HepG2 (cell line): ENCODE measurements around the gene SS18L1. TPM values are rescaled to one million over a fixed set of nuclear protein-coding genes. Genes with fewer than 3 reads are reported as not detected.

Experiments
- ATAC-seq: fragments of 200-7000 bp; cut with Tn5 transposase; 3 replicates; pipeline ENCODE4 v1.9.1; 2020; ENCODE audit warnings: mild to moderate bottlenecking, moderate library complexity
- BruUV-seq: library from RNA; stranded (reverse); fragments of 400-500 nt; replicated peaks from 2 replicates; lab custom pipeline; 2021; lab: Mats Ljungman, UMichigan
- CTCF ChIA-PET: fragments of 300-600 bp; formaldehyde crosslinking; extraction: SDS; loops from one replicate; lab custom pipeline; 2021; ENCODE audit warnings: low total read pairs, inconsistent platforms, low intra/inter-chr PET ratio; lab: Yijun Ruan, JAX
- POLR2A ChIA-PET: fragments of 350-600 bp; sonication (Branson Sonifier 250); formaldehyde crosslinking; loops from one replicate; lab custom pipeline; 2020; ENCODE audit warnings: antibody characterized with exemption, inconsistent platforms; lab: Yijun Ruan, JAX
- DNase-seq: peaks from one replicate; pipeline ENCODE4 v3.0.0-alpha.2; 2015; ENCODE audit warnings: low spot score
- FAIRE-seq: peaks from 3 replicates; lab custom pipeline; 2011; peaks lifted over from hg19 to GRCh38; lab: Jason Lieb, UNC
- H2AFZ ChIP-seq: one replicate; pipeline ENCODE4 v1.6.1; 2011; ENCODE audit warnings: low read length, inconsistent platforms
- H3K27ac ChIP-seq: fragments of 300-600 bp; 3 replicates; pipeline ENCODE4 v1.8.0; 2011; ENCODE audit warnings: mixed run types, mild to moderate bottlenecking, mixed read lengths, low read length, inconsistent platforms; ENCODE audit not compliant: insufficient read depth; ENCODE audit errors: extremely low read length
- H3K27me3 ChIP-seq, 2 experiments: fragments of 200-600 bp in 1 of 2; 2 replicates in 1 of 2; 3 replicates in 1 of 2; pipeline versions ENCODE4 v1.6.0 to v1.8.0; 2011; ENCODE audit warnings: low read length in 2 of 2, mild to moderate bottlenecking in 2 of 2, moderate library complexity in 2 of 2, inconsistent platforms in 1 of 2; ENCODE audit not compliant: insufficient read depth in 2 of 2, control insufficient read depth in 1 of 2
- H3K36me3 ChIP-seq, 2 experiments: fragments of 200-600 bp in 1 of 2; replicated peaks in 1 of 2; 2 replicates in 1 of 2; 3 replicates in 1 of 2; pipeline versions ENCODE4 v1.5.1 to v1.8.0; 2011; ENCODE audit warnings: low read length in 2 of 2, inconsistent platforms in 1 of 2; ENCODE audit not compliant: insufficient read depth in 2 of 2, control insufficient read depth in 1 of 2
- H3K4me1 ChIP-seq: 2 replicates; pipeline ENCODE4 v1.5.1; 2012; ENCODE audit warnings: low read length, inconsistent platforms; ENCODE audit not compliant: insufficient read depth
- H3K4me2 ChIP-seq: 2 replicates; pipeline ENCODE4 v1.6.0; 2011; ENCODE audit warnings: low read depth, low read length, inconsistent platforms
- H3K4me3 ChIP-seq, 3 experiments: fragments of 200-600 bp in 1 of 3; sonication (generic), shearing (Covaris generic) in 1 of 3; replicated peaks in 1 of 3; 2 replicates each; pipeline ENCODE4 v1.5.1; 2011 to 2016; ENCODE audit warnings: low read length in 3 of 3, inconsistent platforms in 2 of 3, low read depth in 2 of 3, mild to moderate bottlenecking in 2 of 3, control low read depth in 1 of 3, mixed read lengths in 1 of 3; ENCODE audit not compliant: insufficient read depth in 1 of 3
- H3K79me2 ChIP-seq: one replicate; pipeline ENCODE4 v1.6.1; 2011; ENCODE audit warnings: low read length, inconsistent platforms; ENCODE audit not compliant: insufficient read depth
- H3K9ac ChIP-seq: 2 replicates; pipeline ENCODE4 v1.6.0; 2011; ENCODE audit warnings: mild to moderate bottlenecking, low read depth, low read length, inconsistent platforms; ENCODE audit not compliant: insufficient read depth
- H3K9me3 ChIP-seq: 2 replicates; pipeline ENCODE4 v1.5.1; 2012; ENCODE audit warnings: mild to moderate bottlenecking, low read length
- H4K20me1 ChIP-seq: 2 replicates; pipeline ENCODE4 v1.6.0; 2011; ENCODE audit warnings: inconsistent platforms, mild to moderate bottlenecking, low read length, moderate library complexity; ENCODE audit not compliant: insufficient read depth
- AGO2 ChIP-seq: fragments of 200-400 bp; formaldehyde crosslinking; optimal IDR thresholded peaks from 2 replicates; pipeline ENCODE3; 2017; ENCODE audit warnings: mild to moderate bottlenecking, low read depth, low read length, moderate library complexity
- AKAP8 ChIP-seq: sonication (generic); formaldehyde crosslinking; IDR thresholded peaks from 2 replicates; pipeline ENCODE4 v1.5.1; 2020; ENCODE audit warnings: mild to moderate bottlenecking, missing genetic modification reagents
- FOXK2 ChIP-seq: fragments of 450-650 bp; IDR thresholded peaks from 2 replicates; pipeline ENCODE4 v1.6.1; 2016
- HOXD1 ChIP-seq: sonication (generic); formaldehyde crosslinking; IDR thresholded peaks from 2 replicates; pipeline ENCODE4 v1.5.0; 2020; ENCODE audit warnings: missing genetic modification reagents
- KMT2A ChIP-seq: sonication (generic); formaldehyde crosslinking; IDR thresholded peaks from 2 replicates; pipeline ENCODE4 v1.4.0; 2020; ENCODE audit warnings: missing genetic modification reagents
- KMT2B ChIP-seq: IDR thresholded peaks from 2 replicates; pipeline ENCODE4 v1.6.1; 2016; ENCODE audit warnings: missing genetic modification reagents, missing compliant biosample characterization
- MIXL1 ChIP-seq: IDR thresholded peaks from 2 replicates; pipeline ENCODE4 v1.6.1; 2016
- NONO ChIP-seq, 2 experiments: fragments of 450-650 bp in 1 of 2; sonication (generic) in 1 of 2; formaldehyde crosslinking in 1 of 2; IDR thresholded peaks in 1 of 2; conservative IDR thresholded peaks in 1 of 2; 2 replicates each; pipeline versions ENCODE4 v1.6.1 to v1.8.0; 2017 to 2022; ENCODE audit warnings: mild to moderate bottlenecking in 1 of 2, missing genetic modification reagents in 1 of 2, moderate library complexity in 1 of 2
- NR2F1 ChIP-seq, 2 experiments: fragments of 450-650 bp in 1 of 2; formaldehyde crosslinking in 1 of 2; IDR thresholded peaks; 2 replicates each; pipeline versions ENCODE4 v1.5.0 to v1.6.1; 2016 to 2020; ENCODE audit warnings: mild to moderate bottlenecking in 1 of 2, missing compliant biosample characterization in 1 of 2, missing genetic modification reagents in 1 of 2, moderate library complexity in 1 of 2
- PCBP2 ChIP-seq: fragments of 200-400 bp; formaldehyde crosslinking; optimal IDR thresholded peaks from 2 replicates; pipeline ENCODE3; 2018; ENCODE audit warnings: low read length, low read depth; ENCODE audit not compliant: poor library complexity, severe bottlenecking
- POLR2G ChIP-seq: fragments of 200-400 bp; formaldehyde crosslinking; IDR thresholded peaks from 2 replicates; pipeline ENCODE4 v1.6.1; 2018; ENCODE audit warnings: mild to moderate bottlenecking, low read depth, low read length, moderate library complexity
- RAD21 ChIP-seq: fragments of 450-650 bp; formaldehyde crosslinking; IDR thresholded peaks from 2 replicates; pipeline ENCODE4 v1.5.0; 2020; ENCODE audit warnings: mild to moderate bottlenecking
- RBFOX2 ChIP-seq: fragments of 200-400 bp; formaldehyde crosslinking; IDR thresholded peaks from 2 replicates; pipeline ENCODE4 v1.6.1; 2017; ENCODE audit warnings: low read depth, mild to moderate bottlenecking, low read length
- RBM22 ChIP-seq: fragments of 200-400 bp; formaldehyde crosslinking; optimal IDR thresholded peaks from 2 replicates; pipeline ENCODE3; 2017; ENCODE audit warnings: mild to moderate bottlenecking, low read length, moderate library complexity
- SKI ChIP-seq: fragments of 450-650 bp; IDR thresholded peaks from one replicate; pipeline ENCODE4 v1.6.1; 2018; ENCODE audit warnings: mild to moderate bottlenecking; ENCODE audit not compliant: partially characterized antibody
- SP140L ChIP-seq: sonication (generic); formaldehyde crosslinking; IDR thresholded peaks from 2 replicates; pipeline ENCODE4 v1.4.0; 2020; ENCODE audit warnings: missing genetic modification reagents, borderline replicate concordance
- U2AF1 ChIP-seq: fragments of 200-400 bp; formaldehyde crosslinking; optimal IDR thresholded peaks from 2 replicates; pipeline ENCODE3; 2017; ENCODE audit warnings: mild to moderate bottlenecking, low read depth, low read length
- ZBTB8A ChIP-seq: sonication (generic); formaldehyde crosslinking; IDR thresholded peaks from 2 replicates; pipeline ENCODE4 v1.4.0; 2020; ENCODE audit warnings: mild to moderate bottlenecking, low read depth, missing genetic modification reagents, borderline replicate concordance
- ZNF501 ChIP-seq: sonication (generic); formaldehyde crosslinking; IDR thresholded peaks from 2 replicates; pipeline ENCODE4 v1.5.1; 2020; ENCODE audit warnings: mild to moderate bottlenecking, moderate library complexity, missing genetic modification reagents
- ZNF547 ChIP-seq: sonication (generic); formaldehyde crosslinking; IDR thresholded peaks from 2 replicates; pipeline ENCODE4 v1.5.1; 2020; ENCODE audit warnings: mild to moderate bottlenecking, missing genetic modification reagents
- ZNF570 ChIP-seq: sonication (generic); formaldehyde crosslinking; IDR thresholded peaks from 2 replicates; pipeline ENCODE4 v1.4.0; 2020; ENCODE audit warnings: mild to moderate bottlenecking, missing genetic modification reagents, borderline replicate concordance
- ZNF652 ChIP-seq: IDR thresholded peaks from 2 replicates; pipeline ENCODE4 v1.6.1; 2016; ENCODE audit warnings: low read depth, borderline replicate concordance
- ZNF746 ChIP-seq: sonication (generic); formaldehyde crosslinking; IDR thresholded peaks from 2 replicates; pipeline ENCODE4 v1.8.0; 2022; ENCODE audit warnings: mild to moderate bottlenecking, missing genetic modification reagents
- ZNF747 ChIP-seq: sonication (generic); formaldehyde crosslinking; IDR thresholded peaks from 2 replicates; pipeline ENCODE4 v1.8.1; 2023; ENCODE audit warnings: missing genetic modification reagents, mild to moderate bottlenecking, borderline replicate concordance
- ZNF777 ChIP-seq: sonication (generic); formaldehyde crosslinking; IDR thresholded peaks from 2 replicates; pipeline ENCODE4 v1.4.0; 2020; ENCODE audit warnings: missing genetic modification reagents
- ZNF816 ChIP-seq: sonication (generic); formaldehyde crosslinking; IDR thresholded peaks from 2 replicates; pipeline ENCODE4 v1.8.0; 2022; ENCODE audit warnings: missing genetic modification reagents, mild to moderate bottlenecking, borderline replicate concordance
- ZZZ3 ChIP-seq: sonication (generic); formaldehyde crosslinking; IDR thresholded peaks from 2 replicates; pipeline ENCODE4 v1.4.0; 2020; ENCODE audit warnings: missing genetic modification reagents, mild to moderate bottlenecking, borderline replicate concordance
- WGBS: methylation state at CpG from one replicate; pipeline ENCODE4 v1.1.6; 2017; ENCODE audit warnings: low lambda C conversion rate; 5-methylcytosine and 5-hydroxymethylcytosine counted together
- in situ Hi-C: cut with HindIII; loops from 2 replicates; pipeline ENCODE4 v1.10.0; 2017; ENCODE audit warnings: low pct_unique_long_range_greater_than_20kb; ENCODE audit not compliant: extremely low pct_ligation_motif_present
- intact Hi-C: fragments of 100-400 bp; cut with micrococcal nuclease; formaldehyde crosslinking; loops from one replicate; pipeline ENCODE4 v1.10.0; 2022; ENCODE audit not compliant: unreplicated experiment
- polyA plus RNA-seq, 8 experiments: library from polyadenylated mRNA; depleted of rRNA in 3 of 8; stranded (reverse) in 7 of 8; unstranded in 1 of 8; fragments of >200 nt; fragmentation: Illumina TruSeq in 4 of 8; extraction: Trizol in 4 of 8; gene quantifications; 2 replicates each; pipeline versions ENCODE4 v1.2.1 to v1.2.3, GENCODE V29; 2011 to 2016; ENCODE audit warnings: low read depth in 4 of 8, missing spikeins in 1 of 8, mixed read lengths in 1 of 8; ENCODE audit not compliant: insufficient read depth in 1 of 8
- total RNA-seq, 5 experiments: library from RNA; depleted of rRNA; stranded (reverse); fragments of >200 nt; fragmentation: Illumina TruSeq; extraction: Trizol; gene quantifications; 2 replicates each; pipeline ENCODE4 v1.2.3, GENCODE V29; 2016; ENCODE audit warnings: low read depth in 1 of 5
- TF ChIP-seq, protein P1 (sequence below): sonication (generic); formaldehyde crosslinking; IDR thresholded peaks from 2 replicates; pipeline ENCODE4 v1.5.1; 2020; ENCODE audit warnings: missing genetic modification reagents, mild to moderate bottlenecking, borderline replicate concordance

SS18L1 gene
- total and polyA plus RNA-seq, 2 of the 13 experiments (the other 11 are each of a cell fraction or from before 2014, with no cell fraction given): 17.8 to 27.6 TPM

DNA sequence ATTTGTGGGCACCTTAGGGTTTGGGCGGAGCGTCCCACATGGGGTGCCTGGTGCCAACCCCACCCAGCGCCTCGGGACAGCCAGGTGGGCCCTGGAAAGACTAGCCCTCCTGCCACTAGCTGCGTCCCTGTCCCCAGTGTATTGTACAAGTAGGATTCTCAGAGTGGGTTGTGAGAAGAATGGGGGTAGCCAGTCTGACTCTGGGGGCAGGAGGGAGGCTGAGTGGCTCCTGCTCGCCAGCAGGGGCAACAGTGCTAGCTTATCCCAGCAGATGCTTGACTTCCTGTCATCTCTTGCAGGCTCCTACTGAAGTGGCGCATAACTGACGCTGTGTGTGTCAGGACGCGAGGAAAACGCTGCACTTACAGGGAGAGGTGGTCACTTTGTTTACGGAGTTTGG, 9.7 kb upstream of the SS18L1 start:
- POLR2A ChIA-PET: interaction anchor here (7.8 kb wide), 1 partner anchor 12 kb away, joined by 86 read pairs; the partner anchor contains the start of gene LSM14B
- intact Hi-C loops (no loop called here), in situ Hi-C loops (no loop called here)
- CTCF ChIA-PET: no interaction called here
- ATAC-seq (peak; percentile 43), DNase-seq (no peak), FAIRE-seq (no peak)
- no peak overlapping the region for H2AFZ ChIP-seq
- H3K4me2 ChIP-seq: no peak overlapping the region
- H3K9ac ChIP-seq: no peak overlapping the region
- peak overlapping the region; percentile 15 for H3K27ac ChIP-seq
- H3K4me3 ChIP-seq: no peak overlapping the region
- no peaks in the 10 kb centered on the region for H3K9me3 ChIP-seq
- H3K27me3 ChIP-seq: no peaks in the 10 kb centered on the region
- H4K20me1 ChIP-seq: peaks cover 34% of the 10 kb centered on the region
- 96% methylated on average over 12 of the region's 12 CpGs for WGBS
- H3K36me3 ChIP-seq: peaks cover 65 to 92% of the 10 kb centered on the region in 2 experiments
- H3K79me2 ChIP-seq: no peaks in the 10 kb centered on the region
- peaks cover 31% of the 10 kb centered on the region for H3K4me1 ChIP-seq
- no TSS peak for BruUV-seq
- TF ChIP-seq RAD21 (CRISPR knock-in tag): peak; percentile 33
- no peak for TF ChIP-seq ZZZ3 (CRISPR knock-in tag)
- no peak for TF ChIP-seq SP140L (CRISPR knock-in tag)
- no peak for TF ChIP-seq KMT2A (CRISPR knock-in tag)
- no peak for TF ChIP-seq HOXD1
- TF ChIP-seq POLR2G: peak; percentile 65
- 0 out of 2 replicates have a peak, but pooled peaks have one; percentile 42 for TF ChIP-seq AKAP8 (CRISPR knock-in tag)
- no peak for TF ChIP-seq ZNF501 (CRISPR knock-in tag)
- TF ChIP-seq ZNF547: no peak
- no peak for TF ChIP-seq NR2F1 (CRISPR knock-in tag; IDR thresholded peaks at IDR 0.05)
- no peak for TF ChIP-seq KMT2B (CRISPR knock-in tag)
- TF ChIP-seq ZNF777: no peak
- 0 out of 2 replicates have a peak, but pooled peaks have one; percentile 19 for TF ChIP-seq RBFOX2
- no peak for TF ChIP-seq U2AF1
- TF ChIP-seq ZNF747 (CRISPR knock-in tag): no peak
- TF ChIP-seq MIXL1 (CRISPR knock-in tag): no peak
- TF ChIP-seq SKI: no peak
- TF ChIP-seq ZNF746: no peak
- no peak for TF ChIP-seq ZNF570 (CRISPR knock-in tag)
- no peak for TF ChIP-seq ZBTB8A
- TF ChIP-seq PCBP2: no peak
- TF ChIP-seq FOXK2: no peak
- peak; percentile 73 for TF ChIP-seq AGO2
- TF ChIP-seq NONO (IDR thresholded peaks at IDR 0.05): no peak
- peak; percentile 25; the same call in 1 of the 2 replicates for TF ChIP-seq NONO (CRISPR knock-in tag; conservative IDR thresholded peaks at IDR 0.05)
- peak; percentile 99 for TF ChIP-seq RBM22
- TF ChIP-seq ZNF652 (CRISPR knock-in tag): no peak
- TF ChIP-seq ZNF816 (CRISPR knock-in tag): no peak
- TF ChIP-seq, protein P1, sequence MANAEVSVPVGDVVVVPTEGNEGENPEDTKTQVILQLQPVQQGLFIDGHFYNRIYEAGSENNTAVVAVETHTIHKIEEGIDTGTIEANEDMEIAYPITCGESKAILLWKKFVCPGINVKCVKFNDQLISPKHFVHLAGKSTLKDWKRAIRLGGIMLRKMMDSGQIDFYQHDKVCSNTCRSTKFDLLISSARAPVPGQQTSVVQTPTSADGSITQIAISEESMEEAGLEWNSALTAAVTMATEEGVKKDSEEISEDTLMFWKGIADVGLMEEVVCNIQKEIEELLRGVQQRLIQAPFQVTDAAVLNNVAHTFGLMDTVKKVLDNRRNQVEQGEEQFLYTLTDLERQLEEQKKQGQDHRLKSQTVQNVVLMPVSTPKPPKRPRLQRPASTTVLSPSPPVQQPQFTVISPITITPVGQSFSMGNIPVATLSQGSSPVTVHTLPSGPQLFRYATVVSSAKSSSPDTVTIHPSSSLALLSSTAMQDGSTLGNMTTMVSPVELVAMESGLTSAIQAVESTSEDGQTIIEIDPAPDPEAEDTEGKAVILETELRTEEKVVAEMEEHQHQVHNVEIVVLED (CRISPR knock-in tag): no peak
